Muscle layer of colon (tissue), 2 donors: ENCODE results near the gene GIMAP7.

Experiments
- H3K27ac ChIP-seq: one replicate; pipeline ENCODE4 v1.7.0; 2013; ENCODE audit warnings: low read depth, mild to moderate bottlenecking, low read length, moderate library complexity
- H3K27me3 ChIP-seq, 2 donors: one replicate each; pipeline ENCODE4 v1.7.0; 2013; ENCODE audit warnings: low read length in 2 of 2, mild to moderate bottlenecking in 2 of 2; ENCODE audit not compliant: insufficient read depth in 2 of 2, control insufficient read depth in 1 of 2
- H3K36me3 ChIP-seq: one replicate; pipeline ENCODE4 v1.7.0; 2013; ENCODE audit warnings: mild to moderate bottlenecking, low read length; ENCODE audit not compliant: insufficient read depth
- H3K4me1 ChIP-seq: one replicate; pipeline ENCODE4 v1.7.0; 2013; ENCODE audit warnings: mild to moderate bottlenecking, low read length; ENCODE audit not compliant: insufficient read depth
- H3K4me3 ChIP-seq, 2 donors: one replicate each; pipeline ENCODE4 v1.7.0; 2013; ENCODE audit warnings: low read length in 2 of 2, low read depth in 1 of 2, mild to moderate bottlenecking in 1 of 2, moderate library complexity in 1 of 2
- H3K9ac ChIP-seq: one replicate; pipeline ENCODE4 v1.7.0; 2013; ENCODE audit warnings: low read length
- H3K9me3 ChIP-seq: one replicate; pipeline ENCODE4 v1.7.0; 2013; ENCODE audit warnings: mild to moderate bottlenecking, low read length
- donor health status: abdominal sarcoma.
- donor health status: Adenocarcinoma of cecum.

GIMAP7 gene

DNA sequence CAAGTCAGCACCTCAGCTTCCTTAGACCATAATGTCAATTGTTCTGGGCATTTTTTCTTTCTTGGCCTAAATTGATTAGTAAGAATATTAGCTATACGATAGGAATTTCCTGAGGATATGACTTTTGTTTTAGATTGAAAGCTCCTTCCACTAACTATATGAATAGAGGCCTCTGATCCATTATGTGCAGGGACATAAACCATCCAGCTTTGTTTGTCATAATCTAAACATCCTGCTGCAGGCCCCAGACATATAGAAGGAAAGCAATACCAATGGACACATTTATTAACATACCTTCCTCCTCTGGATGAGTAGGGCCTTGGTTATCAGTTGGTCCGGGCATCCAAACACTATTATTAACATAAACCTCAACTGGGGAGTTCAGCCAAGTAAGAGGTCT lies 48.2 kb downstream of the GIMAP7 start:
- no peaks in the 10 kb centered on the region for H3K27me3 ChIP-seq
- H3K27ac ChIP-seq: no peak overlapping the region
- H3K4me3 ChIP-seq: no peak overlapping the region
- no peaks in the 10 kb centered on the region for H3K4me1 ChIP-seq
- H3K9ac ChIP-seq: no peak overlapping the region
- no peaks in the 10 kb centered on the region for H3K36me3 ChIP-seq
- no peaks in the 10 kb centered on the region for H3K9me3 ChIP-seq

DNA sequence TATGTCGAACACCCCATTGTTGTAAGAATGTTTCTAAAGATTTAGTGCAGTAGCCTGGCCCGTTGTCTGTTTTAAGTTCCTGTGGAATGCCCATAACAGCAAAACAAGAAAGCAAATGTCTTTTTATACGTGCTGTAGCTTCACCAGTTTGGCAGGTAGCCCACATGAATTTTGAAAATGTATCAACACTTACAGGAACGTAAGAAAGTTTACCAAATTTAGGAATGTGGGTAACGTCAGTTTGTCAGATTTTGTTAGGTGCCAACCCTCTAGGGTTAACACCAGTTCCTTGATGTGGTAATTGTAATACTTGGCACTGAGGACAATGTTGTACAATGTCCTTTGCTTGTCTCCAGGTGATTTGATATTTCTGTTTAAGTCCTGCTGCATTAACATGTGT lies 49.3 kb downstream of the GIMAP7 start:
- H3K36me3 ChIP-seq: no peaks in the 10 kb centered on the region
- H3K27ac ChIP-seq: no peak overlapping the region
- H3K9ac ChIP-seq: no peak overlapping the region
- no peaks in the 10 kb centered on the region for H3K9me3 ChIP-seq
- no peaks in the 10 kb centered on the region for H3K27me3 ChIP-seq
- no peaks in the 10 kb centered on the region for H3K4me1 ChIP-seq
- H3K4me3 ChIP-seq: no peak overlapping the region

DNA sequence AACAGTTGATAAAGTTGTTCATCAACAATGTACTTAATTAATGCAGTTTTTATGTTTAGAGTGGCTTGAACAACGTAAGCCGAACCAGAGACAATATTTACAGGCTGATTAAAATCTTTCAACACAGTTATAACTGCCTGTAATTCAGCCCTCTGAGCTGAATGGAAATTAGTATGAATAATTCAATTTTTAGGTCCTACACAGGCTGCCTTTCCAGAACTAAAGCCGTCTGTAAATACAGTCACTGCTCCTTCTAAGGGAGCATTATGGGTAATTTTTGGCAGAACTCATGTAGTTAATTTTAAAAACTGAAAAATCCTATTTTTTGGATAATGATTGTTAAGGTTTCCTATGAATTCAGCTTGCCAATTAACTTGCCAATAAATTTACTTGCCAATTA lies 49.9 kb downstream of the GIMAP7 start:
- no peaks in the 10 kb centered on the region for H3K9me3 ChIP-seq

DNA sequence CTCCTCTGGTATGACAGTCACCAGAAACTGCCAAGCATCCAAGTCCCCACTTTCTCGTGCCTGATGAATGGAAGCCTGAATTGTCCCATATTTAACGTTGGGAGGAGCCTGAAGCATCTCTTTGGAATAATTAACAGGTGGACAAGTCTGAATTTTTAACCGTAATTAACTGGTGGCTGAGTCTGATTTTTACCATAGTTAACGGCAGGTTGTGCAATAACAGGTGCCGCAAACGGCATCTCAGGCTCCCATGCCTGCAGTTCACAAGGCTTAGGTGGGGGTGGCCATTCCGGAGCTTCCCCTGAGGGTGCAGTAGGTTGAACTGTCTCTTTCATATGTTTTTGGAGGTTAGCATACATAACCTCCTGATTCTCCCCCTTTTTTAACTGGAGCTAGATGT lies 50.6 kb downstream of the GIMAP7 start:
- Histone ChIP-seq H3K27ac (no peak overlapping the region), H3K27me3 (no peaks in the 10 kb centered on the region), H3K4me1 (no peaks in the 10 kb centered on the region)

More for the DNA sequence above, 49.9 kb downstream of the GIMAP7 start:
- Histone ChIP-seq H3K27me3 (no peaks in the 10 kb centered on the region), H3K4me3 (no peak overlapping the region), H3K36me3 (no peaks in the 10 kb centered on the region), H3K4me1 (no peaks in the 10 kb centered on the region), H3K9ac (no peak overlapping the region), H3K27ac (no peak overlapping the region)

DNA sequence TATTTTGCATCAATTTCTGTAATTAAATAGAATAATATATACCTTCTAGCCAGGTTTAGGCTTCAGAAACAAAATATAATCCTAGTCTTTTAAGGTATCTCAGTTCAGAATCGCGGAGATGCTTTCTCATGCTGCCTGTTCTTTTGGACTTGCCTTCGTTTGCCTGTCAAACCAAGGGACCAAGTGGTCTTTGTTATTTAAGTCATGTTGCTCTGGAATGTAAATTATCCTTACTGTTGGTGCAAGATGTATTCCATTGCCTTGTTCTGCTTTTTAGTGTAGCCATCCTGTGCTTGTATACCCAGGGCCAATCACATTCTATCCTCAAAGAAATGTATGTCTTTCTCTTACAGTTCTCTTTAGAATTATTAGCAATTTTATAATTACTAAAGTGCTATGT lies 51.5 kb downstream of the GIMAP7 start:
- Histone ChIP-seq H3K27ac (no peak overlapping the region), H3K9me3 (no peaks in the 10 kb centered on the region), H3K27me3 (no peaks in the 10 kb centered on the region), H3K36me3 (no peaks in the 10 kb centered on the region), H3K4me1 (no peaks in the 10 kb centered on the region), H3K9ac (no peak overlapping the region), H3K4me3 (no peak overlapping the region)

More for the DNA sequence above, 50.6 kb downstream of the GIMAP7 start:
- H3K36me3 ChIP-seq: no peaks in the 10 kb centered on the region
- H3K9me3 ChIP-seq: no peaks in the 10 kb centered on the region
- no peak overlapping the region for H3K4me3 ChIP-seq
- no peak overlapping the region for H3K9ac ChIP-seq

DNA sequence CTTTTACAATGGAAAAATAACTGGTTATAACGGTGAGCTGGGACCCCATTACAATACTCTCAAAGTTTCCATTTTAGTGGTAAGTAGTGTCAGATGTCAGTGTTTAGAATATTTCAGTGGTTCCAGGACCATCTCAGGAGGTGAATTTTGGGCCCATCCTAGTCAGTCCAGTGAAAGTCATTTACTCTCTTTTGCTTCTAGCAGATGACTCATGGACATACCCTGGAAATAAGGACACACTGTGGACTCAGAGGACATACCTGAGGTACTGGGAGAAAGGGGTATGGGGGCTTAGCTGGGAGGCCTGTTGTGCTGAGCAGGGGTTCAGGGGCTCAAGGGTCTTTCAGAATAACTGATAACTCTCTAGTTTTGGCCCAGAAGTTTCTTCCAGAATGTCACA lies 51.9 kb downstream of the GIMAP7 start:
- no peaks in the 10 kb centered on the region for H3K27me3 ChIP-seq
- H3K36me3 ChIP-seq: no peaks in the 10 kb centered on the region
- H3K4me1 ChIP-seq: no peaks in the 10 kb centered on the region
- no peaks in the 10 kb centered on the region for H3K9me3 ChIP-seq
- no peak overlapping the region for H3K27ac ChIP-seq
- no peak overlapping the region for H3K9ac ChIP-seq
- no peak overlapping the region for H3K4me3 ChIP-seq

DNA sequence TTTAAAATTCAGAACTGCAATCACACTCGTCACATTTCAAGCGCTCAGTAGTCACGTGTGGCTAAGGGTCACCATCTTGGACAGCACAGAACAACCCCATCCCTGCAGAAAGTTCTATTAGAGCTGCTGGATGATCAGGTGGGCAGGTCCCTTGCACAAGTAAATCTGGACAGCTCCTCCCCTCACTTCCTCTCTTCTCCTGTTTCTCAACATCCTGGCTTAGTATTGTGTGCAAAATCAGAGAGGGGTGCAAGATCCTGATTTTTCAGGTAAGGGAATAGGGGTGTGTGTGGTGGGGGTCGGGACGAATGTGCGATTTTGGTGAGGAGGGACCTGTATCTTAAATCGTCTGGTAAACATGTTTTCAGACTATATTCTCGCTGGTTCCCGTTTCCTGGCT lies 52.5 kb downstream of the GIMAP7 start, which contains the start of gene GIMAP4:
Gene GIMAP4, plus strand, starts transcription at position 222 of the 400 bp plus-strand sequence. CDS start 2,512 bp downstream, outside the sequence.
- H3K9me3 ChIP-seq: no peaks in the 10 kb centered on the region
- H3K4me1 ChIP-seq: no peaks in the 10 kb centered on the region
- no peak within 1 kb of the TSS for H3K9ac ChIP-seq
- no peaks in the 10 kb centered on the region for H3K27me3 ChIP-seq
- no peaks in the 10 kb centered on the region for H3K36me3 ChIP-seq
- H3K27ac ChIP-seq: no peak within 1 kb of the TSS
- H3K4me3 ChIP-seq: peak within 1 kb of the TSS in 1 of 2 donors; percentile 8

DNA sequence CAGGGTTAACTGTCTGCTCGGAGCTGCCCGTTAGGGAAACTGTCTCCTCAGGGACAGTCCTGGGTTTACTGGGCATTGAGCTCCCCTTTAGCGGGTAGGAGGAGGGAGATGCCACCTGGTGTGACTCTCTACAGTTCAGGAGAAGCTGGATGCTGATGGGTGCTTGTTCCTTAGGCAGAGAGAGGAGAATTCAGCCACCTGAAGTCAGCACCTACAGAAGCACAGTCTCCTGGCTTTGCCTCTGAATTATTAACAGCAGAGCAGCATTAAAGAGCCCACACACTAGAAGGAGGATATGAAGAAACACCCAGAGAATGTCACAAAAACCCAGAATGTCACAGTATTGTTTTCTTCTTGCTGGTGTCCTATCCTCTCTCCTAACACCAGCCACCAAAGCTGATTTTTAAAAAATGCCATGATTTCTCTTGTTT lies 53.2 kb downstream of the GIMAP7 start:
- Histone ChIP-seq H3K4me1 (no peaks in the 10 kb centered on the region), H3K27me3 (no peaks in the 10 kb centered on the region), H3K9me3 (no peaks in the 10 kb centered on the region), H3K27ac (no peak overlapping the region), H3K36me3 (no peaks in the 10 kb centered on the region), H3K9ac (no peak overlapping the region), H3K4me3 (no peak overlapping the region)

DNA sequence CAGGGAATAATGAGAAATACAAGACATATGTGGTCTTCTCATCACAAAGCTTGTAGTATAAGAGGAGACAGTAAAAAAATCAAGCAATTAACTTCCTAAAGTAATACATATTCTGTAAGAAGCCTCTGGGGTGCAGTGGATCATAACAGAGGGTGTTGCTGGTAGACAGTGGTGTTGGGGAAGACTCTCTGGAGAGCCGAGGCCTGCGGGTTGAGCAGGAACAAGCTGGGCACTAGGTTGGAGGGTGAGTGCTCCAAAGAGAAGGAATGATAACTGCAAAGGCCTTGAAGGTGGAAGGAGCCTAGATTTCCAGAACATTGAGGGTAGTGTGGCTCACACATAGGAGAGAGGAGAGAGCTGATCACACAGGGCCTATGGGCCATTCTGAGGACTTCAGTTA lies 54.0 kb downstream of the GIMAP7 start:
- H3K9ac ChIP-seq: no peak overlapping the region
- no peak overlapping the region for H3K4me3 ChIP-seq
- H3K9me3 ChIP-seq: no peaks in the 10 kb centered on the region
- no peak overlapping the region for H3K27ac ChIP-seq
- no peaks in the 10 kb centered on the region for H3K27me3 ChIP-seq
- no peaks in the 10 kb centered on the region for H3K36me3 ChIP-seq
- no peaks in the 10 kb centered on the region for H3K4me1 ChIP-seq

DNA sequence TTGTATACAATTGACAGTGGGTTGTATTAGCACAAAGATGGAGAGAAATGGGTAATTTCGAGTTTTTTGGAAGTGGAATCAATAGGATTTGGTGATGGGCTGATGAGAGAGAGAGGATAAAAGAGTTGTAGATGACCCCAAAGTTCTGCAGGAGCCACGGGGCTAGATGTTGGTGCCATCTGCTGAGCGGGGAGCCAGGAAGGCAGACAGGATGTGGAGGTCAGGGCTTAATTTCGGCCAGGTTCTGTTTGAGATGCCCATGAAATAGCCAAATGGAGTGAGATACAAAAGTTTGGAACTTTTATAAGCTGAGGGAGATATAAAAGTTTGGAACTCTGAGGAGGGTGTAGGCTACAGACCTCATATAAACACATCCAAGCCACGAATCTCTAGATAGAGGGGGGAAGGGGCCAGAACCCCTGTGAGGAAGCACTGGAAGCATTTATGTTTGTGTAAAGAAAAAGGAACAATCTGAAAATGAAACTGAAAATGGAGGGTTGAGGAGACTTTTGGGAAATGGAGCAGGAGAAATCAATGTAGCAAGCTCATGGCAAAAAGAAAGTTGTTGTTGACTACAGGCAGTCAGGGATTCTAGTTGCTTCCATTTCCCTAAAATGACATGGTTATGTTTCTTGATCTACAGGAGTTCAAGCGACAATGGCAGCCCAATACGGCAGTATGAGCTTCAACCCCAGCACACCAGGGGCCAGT lies 54.7 kb downstream of the GIMAP7 start:
- Histone ChIP-seq H3K27ac (no peak overlapping the region), H3K9me3 (no peaks in the 10 kb centered on the region), H3K36me3 (no peaks in the 10 kb centered on the region), H3K27me3 (no peaks in the 10 kb centered on the region), H3K4me3 (no peak overlapping the region), H3K4me1 (no peaks in the 10 kb centered on the region), H3K9ac (no peak overlapping the region)
